Measurements from ENCODE around the gene STN1. TPM values are rescaled to one million over a fixed set of nuclear protein-coding genes. Genes with fewer than 3 reads are reported as not detected.

The STN1 gene
- total and polyA plus RNA-seq, 12 donors = 16.5 to 38.7 (median 31.4) TPM

DNA sequence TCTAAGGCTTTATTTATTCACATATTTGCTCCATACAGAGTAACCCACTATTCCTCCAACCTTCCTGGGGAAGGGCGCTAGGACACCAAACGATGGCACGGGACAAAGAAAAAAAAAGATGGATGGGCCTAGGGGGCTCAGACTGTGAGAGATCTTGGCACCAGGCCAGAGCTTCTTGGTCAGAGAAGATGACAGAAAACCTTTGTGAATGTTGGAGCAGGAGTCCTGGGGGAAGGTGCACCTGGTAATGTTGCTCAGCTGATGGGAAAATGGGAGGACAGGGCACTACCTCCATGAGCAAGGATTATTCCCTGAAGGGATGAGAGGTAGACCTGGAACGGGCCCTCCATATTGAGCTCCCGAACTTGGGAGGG, 61.2 kb downstream of the STN1 start:
- 89 to 92% methylated on average over 5 of the region's 5 CpGs for WGBS, 2 donors
- Histone ChIP-seq H3K4me3 (no peak overlapping the region), H3K27me3 (peaks cover 0 to 24% (median 0%) of the 10 kb centered on the region in 7 donors), H3K36me3 (no peaks in the 10 kb centered on the region), H3K9me3 (no peaks in the 10 kb centered on the region), H3K4me1 (peaks cover 16 to 55% (median 38%) of the 10 kb centered on the region in 9 donors), H3K27ac (no peak overlapping the region)
- TF ChIP-seq, protein P1, sequence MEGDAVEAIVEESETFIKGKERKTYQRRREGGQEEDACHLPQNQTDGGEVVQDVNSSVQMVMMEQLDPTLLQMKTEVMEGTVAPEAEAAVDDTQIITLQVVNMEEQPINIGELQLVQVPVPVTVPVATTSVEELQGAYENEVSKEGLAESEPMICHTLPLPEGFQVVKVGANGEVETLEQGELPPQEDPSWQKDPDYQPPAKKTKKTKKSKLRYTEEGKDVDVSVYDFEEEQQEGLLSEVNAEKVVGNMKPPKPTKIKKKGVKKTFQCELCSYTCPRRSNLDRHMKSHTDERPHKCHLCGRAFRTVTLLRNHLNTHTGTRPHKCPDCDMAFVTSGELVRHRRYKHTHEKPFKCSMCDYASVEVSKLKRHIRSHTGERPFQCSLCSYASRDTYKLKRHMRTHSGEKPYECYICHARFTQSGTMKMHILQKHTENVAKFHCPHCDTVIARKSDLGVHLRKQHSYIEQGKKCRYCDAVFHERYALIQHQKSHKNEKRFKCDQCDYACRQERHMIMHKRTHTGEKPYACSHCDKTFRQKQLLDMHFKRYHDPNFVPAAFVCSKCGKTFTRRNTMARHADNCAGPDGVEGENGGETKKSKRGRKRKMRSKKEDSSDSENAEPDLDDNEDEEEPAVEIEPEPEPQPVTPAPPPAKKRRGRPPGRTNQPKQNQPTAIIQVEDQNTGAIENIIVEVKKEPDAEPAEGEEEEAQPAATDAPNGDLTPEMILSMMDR (IDR thresholded peaks at IDR 0.05) = no peak
- DNase-seq (no peak), ATAC-seq (no peak)
- intact Hi-C loops (cut with DNase I) = loop anchor here in 6 of 10 donors (5.0 to 10.0 kb wide), 5 partner anchors 82 to 262 kb away; no protein-coding TSS in a partner anchor

DNA sequence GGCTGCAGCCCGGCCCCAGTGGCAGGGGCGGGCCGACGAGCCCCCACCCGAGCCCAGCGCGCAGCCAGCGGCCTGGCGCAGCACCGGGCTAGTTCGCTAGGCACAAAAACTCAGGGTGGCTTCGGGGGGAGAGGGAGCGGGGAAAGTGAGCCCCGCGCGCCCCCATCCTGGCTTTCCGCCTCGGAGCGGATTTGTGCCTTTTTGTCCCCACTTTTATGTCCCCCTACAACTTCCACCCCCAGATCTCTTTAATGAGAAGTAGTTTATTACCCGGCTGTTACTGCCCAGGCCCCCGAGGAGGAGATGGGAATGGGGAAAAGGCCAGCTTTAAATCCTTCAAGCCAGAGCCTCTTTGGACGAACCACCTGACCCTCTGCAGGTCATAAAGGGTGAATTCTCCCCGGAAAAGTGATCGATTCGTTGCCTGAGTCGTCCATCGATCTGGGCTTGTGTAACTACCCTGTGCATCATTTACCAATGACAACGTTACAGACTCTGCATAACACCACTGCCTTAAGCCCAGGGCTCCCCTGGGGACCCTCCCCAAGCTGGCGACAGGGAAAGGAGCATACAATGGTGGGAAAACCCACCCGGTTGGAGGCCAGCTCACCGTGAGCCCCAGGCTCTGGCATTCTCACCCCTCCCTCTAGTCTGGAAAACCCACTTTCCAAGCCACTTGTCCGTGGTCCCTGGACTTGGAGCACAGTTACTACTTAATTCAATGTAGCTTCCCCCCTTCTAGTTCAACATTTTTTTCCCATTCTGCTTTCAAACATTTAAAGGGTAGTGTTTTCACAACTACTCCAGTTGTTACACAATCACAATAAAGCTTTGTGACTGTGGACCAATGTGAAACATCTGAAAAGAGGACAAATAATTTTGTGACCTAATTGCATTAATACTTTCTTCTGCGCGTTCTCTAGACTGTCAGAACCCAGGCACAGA, 61.9 kb downstream of the STN1 start:
- WGBS, 2 donors = 22 to 29% methylated on average over 25 to 34 of the region's 34 CpGs
- intact Hi-C loops (cut with DNase I) = loop anchor here in 6 of 10 donors (5.0 to 10.0 kb wide), 5 partner anchors 81 to 261 kb away; no protein-coding TSS in a partner anchor
- peaks cover 17 to 62% (median 44%) of the 10 kb centered on the region in 9 donors for H3K4me1 ChIP-seq
- no peaks in the 10 kb centered on the region for H3K9me3 ChIP-seq
- peak overlapping the region in 9 of 10 donors; percentile 39 to 91 (median 86) for H3K27ac ChIP-seq
- TF ChIP-seq, protein P1 (IDR thresholded peaks at IDR 0.05) = no peak
- H3K36me3 ChIP-seq = no peaks in the 10 kb centered on the region
- H3K27me3 ChIP-seq = peaks cover 0 to 24% (median 0%) of the 10 kb centered on the region in 7 donors
- DNase-seq (no peak), ATAC-seq (no peak)
- peak overlapping the region; percentile 55 to 94 (median 82) for H3K4me3 ChIP-seq

DNA sequence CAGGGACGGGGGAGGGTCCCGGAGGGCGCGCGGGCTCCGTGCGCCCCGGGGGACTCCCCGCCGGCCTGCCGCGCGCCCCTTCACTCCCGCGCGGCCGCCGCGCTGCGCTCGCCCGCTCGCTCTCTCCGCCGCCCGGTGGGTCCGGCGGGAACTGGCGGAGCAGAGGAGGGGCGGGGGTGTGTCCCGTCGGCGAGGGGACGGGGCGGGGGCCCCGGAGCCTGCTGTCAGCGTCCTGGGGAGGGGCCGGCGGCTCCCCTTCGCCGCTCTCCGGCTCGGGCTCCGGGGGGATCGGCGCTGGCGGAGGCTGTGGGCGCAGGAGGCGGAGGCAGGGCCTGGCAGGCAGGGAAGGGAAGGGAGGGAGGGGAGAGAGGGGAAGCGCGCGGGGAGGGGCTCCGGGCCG, 62.6 kb downstream of the STN1 start, which contains the start of gene SH3PXD2A:
SH3PXD2A (minus strand) TSS at position 153 of the 400 bp plus-strand sequence. CDS start 310 bp downstream, outside the sequence.
- intact Hi-C loops (cut with DNase I) = loop anchor here in 6 of 10 donors (5.0 to 10.0 kb wide), 5 partner anchors 81 to 261 kb away; no protein-coding TSS in a partner anchor
- TF ChIP-seq, protein P1 (IDR thresholded peaks at IDR 0.05) = peak in 4 of 9 donors; percentile 16 to 56 (median 30)
- Histone ChIP-seq H3K4me1 (peaks cover 23 to 67% (median 51%) of the 10 kb centered on the region in 9 donors), H3K27me3 (peaks cover 0 to 24% (median 0%) of the 10 kb centered on the region in 7 donors), H3K9me3 (no peaks in the 10 kb centered on the region), H3K4me3 (peak within 1 kb of the TSS; percentile 55 to 94 (median 82)), H3K36me3 (no peaks in the 10 kb centered on the region), H3K27ac (peak within 1 kb of the TSS; percentile 53 to 91 (median 86))
- peak; percentile 58 to 68 for DNase-seq
- peak in 7 of 8 donors; percentile 8 to 37 (median 26) for ATAC-seq
- WGBS, 2 donors = 0 to 1% methylated on average over 35 to 54 of the region's 54 CpGs

All from heart right ventricle (tissue), 16 donors.